Fibroblast of mammary gland (primary cell): ENCODE measurements around the gene NIPAL3.

ENCODE experiments used
- DNase-seq: peaks from one replicate; pipeline ENCODE4 v3.0.0-alpha.2; 2010; ENCODE audit warnings: low read depth
- H3K4me3 ChIP-seq: 2 replicates; pipeline ENCODE4 v1.5.1; 2011; ENCODE audit warnings: low read depth, mild to moderate bottlenecking, low read length, moderate library complexity; ENCODE audit not compliant: control insufficient read depth
- CTCF ChIP-seq: conservative IDR thresholded peaks from 2 replicates; pipeline ENCODE4 v1.5.1; 2011; ENCODE audit warnings: low read depth, low read length, inconsistent platforms; ENCODE audit not compliant: control insufficient read depth, insufficient read depth

NIPAL3 gene

GRCh38 chr1:24384251-24385090 is 31.1 kb upstream of the NIPAL3 start:
- no peak overlapping the region for H3K4me3 ChIP-seq
- TF ChIP-seq CTCF, result no peak
- DNase-seq, result peak; percentile 82

- TF ChIP-seq CTCF, result peak; percentile 65
- DNase-seq, result no peak
- H3K4me3 ChIP-seq, result no peak overlapping the region
Measured at GRCh38 chr1:24385160-24385940, 30.3 kb upstream of the NIPAL3 start.

GRCh38 chr1:24386241-24386640 is 29.4 kb upstream of the NIPAL3 start:
- DNase-seq, result no peak
- no peak overlapping the region for H3K4me3 ChIP-seq
- TF ChIP-seq CTCF, result no peak

- no peak overlapping the region for H3K4me3 ChIP-seq
- no peak for TF ChIP-seq CTCF
- no peak for DNase-seq
Measured at GRCh38 chr1:24386931-24387330, 28.7 kb upstream of the NIPAL3 start.

GRCh38 chr1:24387636-24388175 is 27.9 kb upstream of the NIPAL3 start:
- no peak overlapping the region for H3K4me3 ChIP-seq
- no peak for TF ChIP-seq CTCF
- DNase-seq, result no peak

GRCh38 chr1:24388331-24388885 is 27.2 kb upstream of the NIPAL3 start:
- no peak for TF ChIP-seq CTCF
- peak; percentile 79 for DNase-seq
- no peak overlapping the region for H3K4me3 ChIP-seq
